HL-60 (cell line): Measurements from ENCODE around the gene ABCB10.

Experiments used
- DNase-seq, 2 experiments: peaks; one replicate each; pipeline ENCODE4 v3.0.0-alpha.2; 2010 to 2020; ENCODE audit warnings: low read depth in 1 of 2, low spot score in 1 of 2
- H3K27ac ChIP-seq: fragments of 250-450 bp; sonication (Bioruptor Pico); replicated peaks from 2 replicates; pipeline ENCODE4 v1.5.1; 2020; ENCODE audit warnings: mild to moderate bottlenecking, moderate library complexity
- H3K27me3 ChIP-seq: fragments of 250-450 bp; sonication (Bioruptor Pico); 2 replicates; pipeline ENCODE4 v1.5.1; 2021; ENCODE audit warnings: mild to moderate bottlenecking, moderate library complexity; ENCODE audit not compliant: insufficient read depth, poor library complexity, severe bottlenecking
- H3K4me3 ChIP-seq: replicated peaks from 2 replicates; pipeline ENCODE4 v1.5.1; 2011; ENCODE audit warnings: mild to moderate bottlenecking, control low read depth, low read length; ENCODE audit not compliant: insufficient read depth
- GABPA ChIP-seq: IDR thresholded peaks from 2 replicates; pipeline ENCODE4 v1.6.1; 2012; ENCODE audit warnings: low read depth
- POLR2AphosphoS5 ChIP-seq: IDR thresholded peaks from 2 replicates; pipeline ENCODE4 v1.6.1; 2012; ENCODE audit warnings: low read depth
- REST ChIP-seq: IDR thresholded peaks from 2 replicates; pipeline ENCODE4 v1.6.1; 2012; ENCODE audit warnings: low read depth; ENCODE audit not compliant: insufficient replicate concordance
- SPI1 ChIP-seq: IDR thresholded peaks from 2 replicates; pipeline ENCODE4 v1.6.1; 2012; ENCODE audit warnings: low read depth, mild to moderate bottlenecking, borderline replicate concordance
- TF ChIP-seq, protein P1 (sequence below): IDR thresholded peaks from one replicate; pipeline ENCODE4 v1.5.1; 2011; ENCODE audit warnings: low read length, control low read depth, inconsistent platforms; ENCODE audit not compliant: insufficient read depth

The ABCB10 gene

DNA sequence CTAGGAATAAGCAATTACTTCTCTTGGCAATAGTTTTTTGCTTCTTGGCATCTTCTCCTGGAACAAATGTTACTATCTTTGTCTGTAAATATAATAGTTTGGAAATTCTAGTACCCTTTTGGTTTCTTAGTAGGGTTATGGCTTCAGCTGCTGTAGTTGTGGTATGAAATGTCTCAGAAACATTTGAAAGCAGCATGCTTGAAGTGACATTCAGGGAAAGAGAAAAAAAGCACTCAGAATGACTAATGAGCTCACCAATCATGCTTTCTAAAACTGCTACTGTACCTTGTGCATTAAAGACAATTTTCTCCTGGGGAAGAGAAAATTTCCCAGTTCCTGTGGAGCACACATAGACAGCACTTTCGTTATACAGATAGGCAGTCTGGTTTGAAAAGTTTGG, 71.3 kb downstream of the ABCB10 start:
- DNase-seq = no peak
- TF ChIP-seq GABPA (no peak), SPI1 (no peak), REST (no peak), POLR2AphosphoS5 (no peak)
- TF ChIP-seq, protein P1, sequence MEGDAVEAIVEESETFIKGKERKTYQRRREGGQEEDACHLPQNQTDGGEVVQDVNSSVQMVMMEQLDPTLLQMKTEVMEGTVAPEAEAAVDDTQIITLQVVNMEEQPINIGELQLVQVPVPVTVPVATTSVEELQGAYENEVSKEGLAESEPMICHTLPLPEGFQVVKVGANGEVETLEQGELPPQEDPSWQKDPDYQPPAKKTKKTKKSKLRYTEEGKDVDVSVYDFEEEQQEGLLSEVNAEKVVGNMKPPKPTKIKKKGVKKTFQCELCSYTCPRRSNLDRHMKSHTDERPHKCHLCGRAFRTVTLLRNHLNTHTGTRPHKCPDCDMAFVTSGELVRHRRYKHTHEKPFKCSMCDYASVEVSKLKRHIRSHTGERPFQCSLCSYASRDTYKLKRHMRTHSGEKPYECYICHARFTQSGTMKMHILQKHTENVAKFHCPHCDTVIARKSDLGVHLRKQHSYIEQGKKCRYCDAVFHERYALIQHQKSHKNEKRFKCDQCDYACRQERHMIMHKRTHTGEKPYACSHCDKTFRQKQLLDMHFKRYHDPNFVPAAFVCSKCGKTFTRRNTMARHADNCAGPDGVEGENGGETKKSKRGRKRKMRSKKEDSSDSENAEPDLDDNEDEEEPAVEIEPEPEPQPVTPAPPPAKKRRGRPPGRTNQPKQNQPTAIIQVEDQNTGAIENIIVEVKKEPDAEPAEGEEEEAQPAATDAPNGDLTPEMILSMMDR = no peak
- no peaks in the 10 kb centered on the region for H3K27me3 ChIP-seq

DNA sequence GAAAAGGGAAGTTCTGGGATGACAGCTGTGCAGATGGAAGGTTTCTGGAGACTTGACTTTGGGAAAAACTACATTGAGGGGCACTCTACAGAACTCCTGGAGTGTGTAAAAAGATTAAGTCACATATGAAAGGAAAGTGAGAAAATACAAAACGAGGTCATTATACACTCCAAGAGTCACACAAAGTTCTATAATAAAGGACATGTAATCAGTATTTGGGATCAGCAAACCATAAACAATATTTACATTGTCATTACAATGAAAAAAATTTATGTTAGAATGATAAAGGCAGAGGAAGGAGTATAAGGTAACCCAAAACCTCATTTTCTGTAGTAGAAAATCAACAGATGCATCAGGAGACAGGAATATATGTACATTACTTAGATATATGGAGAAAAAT, 73.2 kb downstream of the ABCB10 start:
- no peak overlapping the region for H3K27ac ChIP-seq
- H3K4me3 ChIP-seq = no peak overlapping the region
- no peak for DNase-seq
- H3K27me3 ChIP-seq = no peaks in the 10 kb centered on the region
- TF ChIP-seq, protein P1 = no peak
- TF ChIP-seq GABPA (no peak), SPI1 (no peak), POLR2AphosphoS5 (no peak), REST (no peak)

More for the DNA sequence above, 71.3 kb downstream of the ABCB10 start:
- Histone ChIP-seq H3K27ac (no peak overlapping the region), H3K4me3 (no peak overlapping the region)

DNA sequence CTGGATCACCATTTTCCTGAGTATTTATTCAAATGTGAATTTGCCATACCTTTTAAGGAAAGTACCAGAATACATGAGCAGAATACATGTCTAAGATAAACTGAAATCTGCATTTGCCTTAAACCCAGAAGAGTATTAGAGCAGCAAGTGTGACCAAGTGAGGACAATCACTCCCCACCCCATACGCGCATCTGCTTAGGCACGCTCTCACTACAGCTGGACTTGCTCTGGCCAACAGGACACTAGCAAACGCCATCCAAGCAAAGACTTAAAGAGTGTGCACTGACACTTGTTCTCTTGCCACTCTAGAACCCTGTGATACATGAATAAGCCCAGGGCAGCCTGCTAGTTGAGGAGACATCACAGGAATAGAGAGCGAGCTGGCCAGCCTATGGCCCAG, 76.0 kb downstream of the ABCB10 start:
- TF ChIP-seq, protein P1 = no peak
- no peak for TF ChIP-seq REST
- TF ChIP-seq POLR2AphosphoS5 = no peak
- no peak for TF ChIP-seq SPI1
- no peak for TF ChIP-seq GABPA
- DNase-seq = no peak
- no peak overlapping the region for H3K4me3 ChIP-seq
- H3K27ac ChIP-seq = no peak overlapping the region
- no peaks in the 10 kb centered on the region for H3K27me3 ChIP-seq
